Liver (tissue), 9 donors: Measurements from ENCODE around the gene KRT36. TPM values are rescaled to one million over a fixed set of nuclear protein-coding genes. Genes with fewer than 3 reads are reported as not detected.

ENCODE experiments used
- DNase-seq: peaks from one replicate; pipeline ENCODE4 v3.0.0-alpha.2; 2017; ENCODE audit warnings: low spot score
- H3K27ac ChIP-seq, 2 donors: one replicate each; pipeline ENCODE4 v1.7.0; 2013; ENCODE audit warnings: inconsistent platforms in 2 of 2, low read length in 2 of 2, control low read depth in 1 of 2, low read depth in 1 of 2, mild to moderate bottlenecking in 1 of 2
- H3K27me3 ChIP-seq, 4 donors: one replicate each; pipeline versions ENCODE4 v1.6.1 to v1.7.0; 2013; ENCODE audit warnings: low read length in 3 of 4, inconsistent platforms in 1 of 4, mild to moderate bottlenecking in 1 of 4, moderate library complexity in 1 of 4; ENCODE audit not compliant: control insufficient read depth in 4 of 4, insufficient read depth in 4 of 4
- H3K36me3 ChIP-seq, 4 donors: one replicate each; pipeline versions ENCODE4 v1.6.1 to v1.7.0; 2013; ENCODE audit warnings: low read length in 3 of 4, mild to moderate bottlenecking in 3 of 4, low read depth in 1 of 4, moderate library complexity in 1 of 4; ENCODE audit not compliant: control insufficient read depth in 4 of 4, insufficient read depth in 3 of 4
- H3K4me1 ChIP-seq, 4 donors: one replicate each; pipeline versions ENCODE4 v1.6.1 to v1.7.0; 2013; ENCODE audit warnings: low read length in 3 of 4, mild to moderate bottlenecking in 3 of 4, moderate library complexity in 1 of 4; ENCODE audit not compliant: control insufficient read depth in 4 of 4, insufficient read depth in 4 of 4
- H3K4me3 ChIP-seq, 3 donors: one replicate each; pipeline versions ENCODE4 v1.6.1 to v1.7.0; 2013; ENCODE audit warnings: low read length in 3 of 3, control low read depth in 1 of 3, low read depth in 1 of 3, mild to moderate bottlenecking in 1 of 3
- H3K9ac ChIP-seq, 2 donors: one replicate each; pipeline ENCODE4 v1.7.0; 2013; ENCODE audit warnings: low read length in 2 of 2, mild to moderate bottlenecking in 2 of 2, moderate library complexity in 2 of 2, control low read depth in 1 of 2, low read depth in 1 of 2
- H3K9me3 ChIP-seq, 4 donors: one replicate each; pipeline versions ENCODE4 v1.6.1 to v1.7.0; 2013; ENCODE audit warnings: low read length in 3 of 4; ENCODE audit not compliant: control insufficient read depth in 4 of 4
- ATF3 ChIP-seq: IDR thresholded peaks from 2 replicates; pipeline ENCODE4 v1.6.1; 2016; ENCODE audit warnings: antibody characterized with exemption
- CTCF ChIP-seq: fragments of 150-350 bp; IDR thresholded peaks from 2 replicates; pipeline ENCODE4 v1.5.1; 2017; ENCODE audit warnings: improper control_type of control experiment, low read depth, low read length; ENCODE audit not compliant: missing input control
- GABPA ChIP-seq, 2 donors: IDR thresholded peaks in 1 of 2; conservative IDR thresholded peaks in 1 of 2; 2 replicates each; pipeline ENCODE4 v1.6.1; 2016; ENCODE audit warnings: antibody characterized with exemption in 2 of 2, mild to moderate bottlenecking in 1 of 2, moderate library complexity in 1 of 2
- HNF4G ChIP-seq: IDR thresholded peaks from 2 replicates; pipeline ENCODE4 v1.6.1; 2016; ENCODE audit warnings: antibody characterized with exemption
- JUND ChIP-seq, 2 donors: IDR thresholded peaks; 2 replicates each; pipeline ENCODE4 v1.6.1; 2016; ENCODE audit warnings: antibody characterized with exemption in 2 of 2
- MAX ChIP-seq: IDR thresholded peaks from 2 replicates; pipeline ENCODE4 v1.6.1; 2016; ENCODE audit warnings: antibody characterized with exemption
- NR2F2 ChIP-seq: IDR thresholded peaks from 2 replicates; pipeline ENCODE4 v1.6.1; 2016; ENCODE audit warnings: antibody characterized with exemption
- RAD21 ChIP-seq, 2 donors: IDR thresholded peaks; 2 replicates each; pipeline ENCODE4 v1.6.1; 2016; ENCODE audit warnings: antibody characterized with exemption in 2 of 2, mild to moderate bottlenecking in 2 of 2
- REST ChIP-seq: IDR thresholded peaks from 2 replicates; pipeline ENCODE4 v1.6.1; 2016; ENCODE audit warnings: antibody characterized with exemption, mild to moderate bottlenecking
- RXRA ChIP-seq, 2 donors: IDR thresholded peaks; 2 replicates each; pipeline ENCODE4 v1.6.1; 2017 to 2018; ENCODE audit warnings: antibody characterized with exemption in 2 of 2, mild to moderate bottlenecking in 1 of 2
- SP1 ChIP-seq: IDR thresholded peaks from 2 replicates; pipeline ENCODE4 v1.6.1; 2018; ENCODE audit warnings: antibody characterized with exemption, mild to moderate bottlenecking
- YY1 ChIP-seq: IDR thresholded peaks from 2 replicates; pipeline ENCODE4 v1.6.1; 2016; ENCODE audit warnings: antibody characterized with exemption, mild to moderate bottlenecking
- ZBTB33 ChIP-seq: IDR thresholded peaks from 2 replicates; pipeline ENCODE4 v1.6.1; 2016; ENCODE audit warnings: antibody characterized with exemption
- WGBS: extraction: QIAGEN DNeasy Blood & Tissue Kit; methylation state at CpG from one replicate; pipeline ENCODE4 v1.1.7; 2013; 5-methylcytosine and 5-hydroxymethylcytosine counted together
- polyA plus RNA-seq, 2 donors: library from polyadenylated mRNA; stranded (reverse) in 1 of 2; unstranded in 1 of 2; fragments of 200-250 nt in 1 of 2; fragments of >200 nt in 1 of 2; fragmentation: Nextera tagmentation in 1 of 2; extraction: Ambion mirVana in 1 of 2; gene quantifications; one replicate each; pipeline versions ENCODE4 v1.2.1 to v1.2.3, GENCODE V29; 2013 to 2015
- total RNA-seq, 2 donors: library from RNA; depleted of rRNA; stranded (reverse); fragments of >200 nt; gene quantifications; one replicate each; pipeline ENCODE4 v1.2.3, GENCODE V29; 2014
- donor health status: healthy.
- donor health status: healthy.
- donor health status: healthy.
- donor health status: healthy.
- donor health status: healthy.

KRT36 gene
- total and polyA plus RNA-seq, 4 donors, result 0.05 TPM; not detected in 3

- no peak overlapping the region for H3K4me3 ChIP-seq
- H3K9ac ChIP-seq, result no peak overlapping the region
- WGBS, result 63% methylated on average over 8 of the region's 8 CpGs
- no peaks in the 10 kb centered on the region for H3K36me3 ChIP-seq
- no peak for DNase-seq
- peaks cover 0 to 4% (median 0%) of the 10 kb centered on the region in 4 donors for H3K9me3 ChIP-seq
- no peaks in the 10 kb centered on the region for H3K4me1 ChIP-seq
- H3K27me3 ChIP-seq, result no peaks in the 10 kb centered on the region
- no peak overlapping the region for H3K27ac ChIP-seq
- TF ChIP-seq RXRA (IDR thresholded peaks at IDR 0.05), result no peak
- no peak for TF ChIP-seq HNF4G
- no peak for TF ChIP-seq YY1
- no peak for TF ChIP-seq CTCF
- no peak for TF ChIP-seq GABPA (IDR thresholded peaks at IDR 0.05 in 1 of 2, conservative IDR thresholded peaks at IDR 0.05 in 1 of 2)
- no peak for TF ChIP-seq MAX
Measured at GRCh38 chr17:41474863-41475262, 14.8 kb downstream of the KRT36 start.

GRCh38 chr17:41468346-41468745, 21.4 kb downstream of the KRT36 start:
- Histone ChIP-seq H3K36me3 (no peaks in the 10 kb centered on the region), H3K4me3 (no peak overlapping the region), H3K9me3 (peaks cover 0 to 4% (median 0%) of the 10 kb centered on the region in 4 donors), H3K27me3 (no peaks in the 10 kb centered on the region), H3K4me1 (no peaks in the 10 kb centered on the region), H3K9ac (no peak overlapping the region), H3K27ac (no peak overlapping the region)
- TF ChIP-seq RAD21 (IDR thresholded peaks at IDR 0.05) (no peak), JUND (IDR thresholded peaks at IDR 0.05) (no peak), ATF3 (no peak), ZBTB33 (no peak), HNF4G (no peak), SP1 (no peak), GABPA (IDR thresholded peaks at IDR 0.05 in 1 of 2, conservative IDR thresholded peaks at IDR 0.05 in 1 of 2) (no peak)
- DNase-seq, result no peak

GRCh38 chr17:41467561-41467960, 22.1 kb downstream of the KRT36 start:
- TF ChIP-seq HNF4G, result no peak
- TF ChIP-seq ZBTB33, result no peak
- TF ChIP-seq GABPA (IDR thresholded peaks at IDR 0.05 in 1 of 2, conservative IDR thresholded peaks at IDR 0.05 in 1 of 2), result no peak
- no peak for TF ChIP-seq ATF3
- no peak for TF ChIP-seq NR2F2
- TF ChIP-seq REST, result no peak
- TF ChIP-seq YY1, result no peak
- no peak for TF ChIP-seq CTCF
- TF ChIP-seq RAD21 (IDR thresholded peaks at IDR 0.05), result no peak
- no peak overlapping the region for H3K4me3 ChIP-seq
- no peak overlapping the region for H3K9ac ChIP-seq
- no peaks in the 10 kb centered on the region for H3K36me3 ChIP-seq
- WGBS, result 76% methylated on average over 4 of the region's 4 CpGs
- H3K27ac ChIP-seq, result no peak overlapping the region
- no peaks in the 10 kb centered on the region for H3K27me3 ChIP-seq
- peaks cover 0 to 4% (median 0%) of the 10 kb centered on the region in 4 donors for H3K9me3 ChIP-seq
- H3K4me1 ChIP-seq, result no peaks in the 10 kb centered on the region
- no peak for DNase-seq
